ENCODE data around the gene KCNQ1OT1.

- no peak for TF ChIP-seq EZH2 (IDR thresholded peaks at IDR 0.05; ENCODE audit: borderline replicate concordance, low read length)
- TF ChIP-seq CTCF (IDR thresholded peaks at IDR 0.05; ENCODE audit: low read length), result no peak
Measured at GRCh38 chr11:2579315-2580060, 120.3 kb downstream of the KCNQ1OT1 start.

Measured in OCI-LY1 (cell line).